Measurements from ENCODE around the gene LSM12.

GRCh38 chr17:44071772-44072171, 5.3 kb upstream of the LSM12 start:
- no peak for TF ChIP-seq POLR2A (IDR thresholded peaks at IDR 0.05; ENCODE audit: low read depth, low read length)
- no peak for TF ChIP-seq TAF1 (IDR thresholded peaks at IDR 0.05; ENCODE audit: borderline replicate concordance, low read depth, low read length)
